NCI-H187 treated with DMSO at 0.1 percent for 48 hours (cell line): Measurements from ENCODE around the gene EXD2.
"Not testable (repeated sequence)": the region's sequence is repeated elsewhere in the genome, so short reads cannot be mapped to it uniquely, and the experiment has no call there.

Source experiments
- DNase-seq: peaks from one replicate; lab custom pipeline; 2025; lab: John Stamatoyannopoulos, UW

Gene EXD2

DNA sequence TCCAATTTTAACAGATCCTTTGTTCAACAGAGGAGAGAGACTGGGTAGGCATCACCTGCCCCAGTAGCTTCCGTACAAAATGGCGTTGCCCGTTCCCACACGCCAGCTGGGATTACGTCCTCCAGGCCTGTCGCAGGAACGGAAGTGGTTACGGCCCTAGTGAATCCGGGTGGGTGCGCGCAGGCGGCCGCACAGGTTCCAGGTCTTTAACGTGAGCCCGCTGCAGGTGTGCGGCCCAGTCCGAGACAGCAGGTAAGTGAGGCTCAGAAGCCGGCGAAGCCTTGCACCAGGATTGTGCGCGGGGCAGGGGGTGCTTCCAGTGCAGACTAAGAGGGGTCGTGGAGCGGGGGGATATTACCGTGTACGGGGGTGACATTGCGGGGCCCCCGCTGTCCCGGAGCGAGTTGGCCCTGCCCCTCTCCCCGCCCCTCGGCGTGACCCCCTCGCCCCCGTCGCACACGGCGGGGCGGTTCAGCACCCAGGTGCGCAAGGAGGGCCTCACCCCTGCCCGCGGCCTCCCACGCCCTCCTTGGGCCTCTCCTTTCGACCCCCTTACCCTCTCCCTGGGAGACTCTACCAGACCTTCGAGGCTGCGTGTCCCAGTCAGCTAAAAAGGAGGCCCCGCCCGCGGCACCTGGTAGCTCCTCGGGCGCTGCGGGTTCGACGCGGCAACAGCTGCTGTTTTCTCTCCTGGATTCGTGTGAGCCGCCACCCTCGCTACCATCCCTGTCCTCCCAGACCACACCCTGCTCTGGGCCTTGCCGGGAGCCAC lies at the start of gene EXD2:
EXD2 (plus strand) TSS at position 159 of the 772 bp plus-strand sequence. CDS start 17,973 bp downstream, outside the sequence.
- DNase-seq = peak; percentile 89

DNA sequence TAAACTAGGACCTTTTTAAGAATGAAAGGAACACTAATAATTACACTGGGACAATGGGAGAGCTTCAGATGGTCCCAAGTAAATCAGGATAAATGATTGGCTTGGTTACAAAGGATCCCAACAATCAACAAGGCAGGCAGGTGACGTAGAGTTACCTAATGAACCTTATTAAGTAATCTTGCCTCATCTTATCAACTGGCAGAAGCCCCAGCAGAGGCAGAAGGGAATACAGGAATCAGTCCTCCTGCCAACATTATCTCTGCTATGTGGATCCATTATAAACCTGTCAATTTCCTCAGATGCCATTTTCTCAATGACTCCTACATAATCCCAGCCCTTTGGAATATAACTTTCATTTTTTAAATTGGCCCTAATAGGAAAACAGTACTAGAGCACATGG lies 49.7 kb upstream of the EXD2 start:
- DNase-seq = no peak

DNA sequence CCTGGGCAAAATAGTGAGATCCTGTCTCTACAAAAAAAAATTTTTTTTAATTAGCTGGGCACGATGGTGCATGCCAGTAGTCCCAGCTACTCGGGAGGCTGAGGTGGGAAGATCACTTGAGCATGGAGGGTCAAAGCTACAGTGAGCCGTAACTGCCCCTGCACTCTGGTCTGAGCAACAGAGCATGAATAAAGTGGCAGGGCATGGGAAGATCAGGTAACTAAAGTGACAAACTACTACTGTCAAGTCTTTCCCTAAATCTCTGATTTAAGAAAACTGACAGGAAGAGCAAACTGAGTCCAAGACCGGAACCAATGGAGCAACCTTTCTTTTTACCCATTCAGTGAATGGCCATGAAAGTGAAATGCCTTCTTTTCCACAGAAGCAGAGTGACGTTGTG lies 49.2 kb upstream of the EXD2 start:
- DNase-seq = no peak

DNA sequence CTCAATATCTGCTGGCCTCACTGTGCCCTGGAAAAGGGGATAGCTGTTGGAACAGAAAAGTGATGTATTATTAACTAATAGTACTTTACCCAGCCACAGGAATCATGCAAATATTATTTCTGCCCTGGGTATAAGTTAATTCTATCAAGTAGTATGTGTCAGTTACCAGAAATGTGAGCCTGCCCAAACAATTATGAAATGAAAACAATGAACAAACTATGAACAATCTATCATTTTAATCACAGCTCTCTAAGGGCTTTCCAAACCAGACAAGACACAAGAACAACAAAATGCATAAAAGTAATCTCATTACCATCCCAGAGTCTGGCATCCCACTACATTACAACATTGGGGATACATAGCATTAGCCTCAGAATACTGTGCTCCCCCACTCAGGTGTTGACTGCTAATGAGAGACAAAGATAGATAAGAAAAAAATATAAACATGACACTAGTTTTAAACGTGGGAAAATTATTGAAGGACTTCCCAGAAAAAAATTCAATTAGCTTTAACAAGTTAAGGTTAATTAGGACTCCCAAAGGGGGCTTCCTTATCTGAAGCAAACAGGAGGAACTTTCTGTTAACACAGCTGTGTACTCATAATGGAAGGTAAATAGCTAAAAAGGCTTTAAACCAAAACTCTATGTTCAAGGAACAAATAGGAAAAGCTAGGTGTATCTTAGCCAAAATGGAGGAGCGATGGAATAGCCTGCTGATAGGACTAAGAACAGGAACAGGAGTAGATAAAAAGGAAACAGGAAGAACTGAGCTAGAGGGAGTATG lies 41.6 kb upstream of the EXD2 start:
- no peak for DNase-seq

DNA sequence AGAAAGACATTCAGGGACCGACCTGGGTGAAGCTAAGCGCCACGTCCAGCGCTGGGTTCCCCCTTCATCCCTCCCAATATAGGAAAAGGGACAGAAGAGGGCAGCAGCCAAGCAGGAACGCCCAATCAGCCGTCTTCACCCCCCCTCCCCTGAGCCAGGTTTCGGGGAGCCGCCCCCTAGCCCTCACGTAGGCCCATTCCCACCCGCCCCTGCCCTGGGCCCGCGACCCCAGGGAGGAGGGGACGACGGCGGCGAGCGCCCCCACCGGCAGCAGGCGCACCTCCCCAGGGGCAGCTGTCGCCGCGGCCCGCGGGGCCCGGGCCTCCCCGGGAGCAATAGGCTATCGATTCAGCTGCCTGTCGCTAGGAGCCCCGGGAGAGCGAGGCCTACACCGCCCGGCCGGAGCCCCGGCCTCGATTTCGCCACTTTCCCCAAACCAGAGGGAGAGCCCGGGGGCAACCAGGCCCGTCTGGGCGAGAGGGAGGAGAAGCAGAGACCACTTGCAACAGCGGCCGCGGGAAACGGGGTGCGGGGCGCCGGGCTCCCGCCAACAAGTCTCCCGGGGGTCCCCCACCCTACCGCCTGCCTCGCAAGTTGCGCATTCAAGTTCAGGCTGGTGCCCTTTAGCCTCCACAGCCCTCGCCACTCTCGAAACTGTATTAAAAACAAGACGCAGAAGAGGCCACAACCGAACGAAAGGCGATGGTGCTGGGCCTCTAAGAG lies 39.7 kb upstream of the EXD2 start:
- peak; percentile 24 for DNase-seq

GRCh38 chr14:69152181-69152901 lies 39.0 kb upstream of the EXD2 start:
- DNase-seq = no peak

DNA sequence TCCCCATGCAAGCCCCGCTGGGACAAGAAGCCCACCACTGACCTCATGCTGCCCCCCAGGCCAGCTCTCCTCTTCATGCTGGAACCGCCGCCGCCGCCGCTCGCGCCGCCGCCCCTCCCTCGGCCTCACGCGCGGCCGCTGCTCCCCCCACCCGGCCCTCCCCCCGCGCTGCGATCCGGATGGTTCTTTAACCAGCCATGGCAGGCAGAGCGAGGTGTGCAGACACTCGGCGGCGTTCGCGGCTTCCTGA lies 38.5 kb upstream of the EXD2 start, which contains the start of gene DCAF5:
DCAF5 (minus strand) TSS at position 218 of the 250 bp plus-strand sequence; CDS start at position 77, 141 bp downstream.
- DNase-seq = no peak

GRCh38 chr14:69153152-69153872 lies 38.0 kb upstream of the EXD2 start:
- peak; percentile 93 for DNase-seq

DNA sequence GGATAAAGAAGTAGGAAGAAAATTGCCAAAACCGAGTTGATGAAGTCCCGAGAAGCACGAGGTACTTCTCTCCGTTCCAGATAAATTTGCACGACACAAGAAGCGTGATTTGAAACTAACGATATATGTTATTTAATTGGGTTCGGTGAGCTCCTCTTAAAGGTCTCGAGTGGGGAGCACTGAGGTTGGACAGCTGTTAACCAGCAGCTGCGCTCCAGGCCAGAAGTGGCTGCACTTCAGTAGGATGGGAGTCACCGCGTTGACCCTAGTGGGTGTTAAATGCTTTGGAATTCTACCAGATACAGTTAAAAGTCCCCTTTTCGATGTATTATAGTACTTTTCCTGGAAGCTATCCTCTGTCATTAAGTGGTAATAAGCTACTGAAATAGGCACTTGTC lies 37.4 kb upstream of the EXD2 start:
- DNase-seq = no peak

DNA sequence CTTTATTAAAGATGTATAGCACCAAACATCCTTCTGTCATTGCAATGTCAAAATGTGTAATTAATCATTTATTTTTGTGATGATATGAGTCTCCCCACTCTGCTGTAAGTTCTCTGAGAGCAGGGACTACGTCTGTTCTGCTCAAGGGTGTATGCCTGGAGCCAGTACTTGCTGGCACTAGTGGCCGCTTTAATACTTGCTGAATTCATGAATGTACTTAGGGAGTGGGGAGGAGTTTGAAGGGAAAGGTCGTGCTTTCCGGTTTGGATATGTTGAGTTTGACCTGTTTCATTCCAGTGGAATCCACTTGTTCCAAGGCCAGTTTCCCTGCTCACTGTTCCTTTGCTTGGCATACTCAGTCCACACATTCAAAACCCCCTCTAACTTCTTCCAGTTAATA lies 36.5 kb upstream of the EXD2 start:
- no peak for DNase-seq

GRCh38 chr14:69156224-69156623 lies 35.1 kb upstream of the EXD2 start:
- no peak for DNase-seq

DNA sequence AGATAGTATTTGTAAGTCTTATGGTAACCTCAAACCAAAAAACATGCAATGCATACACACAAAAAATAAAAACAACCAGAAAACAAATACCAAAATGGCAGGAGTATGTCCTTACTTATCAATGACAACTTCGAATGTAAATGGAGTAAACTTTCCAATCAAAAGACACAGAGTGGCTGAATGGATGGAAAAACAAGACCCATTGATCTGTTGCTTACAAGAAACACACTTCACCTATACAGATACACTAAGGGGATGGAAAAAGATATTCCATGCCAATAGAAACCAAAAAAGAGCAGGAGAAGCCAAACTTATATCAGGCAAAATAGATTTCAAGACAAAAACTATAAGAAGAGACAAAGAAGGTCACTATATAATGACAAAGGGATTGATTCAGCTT lies 29.7 kb upstream of the EXD2 start:
- DNase-seq = no peak

DNA sequence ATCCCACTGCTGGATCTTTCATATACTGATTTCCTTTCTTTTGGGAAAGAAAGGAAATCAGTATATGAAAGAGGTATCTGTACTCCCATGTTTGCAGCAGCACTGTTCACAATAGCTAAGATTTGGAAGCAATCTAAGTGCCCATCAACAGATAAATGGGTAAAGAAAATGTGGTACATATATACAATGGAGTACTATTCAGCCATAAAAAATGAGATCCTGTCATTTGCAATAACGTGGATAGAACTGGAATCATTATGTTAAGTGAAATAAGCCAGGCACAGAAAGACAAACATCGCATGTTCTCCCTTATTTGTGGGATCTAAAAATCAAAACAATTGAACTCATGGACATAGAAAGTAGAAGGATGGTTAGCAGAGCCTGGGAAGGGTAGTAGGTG lies 25.5 kb upstream of the EXD2 start:
- DNase-seq = not testable (repeated sequence)

DNA sequence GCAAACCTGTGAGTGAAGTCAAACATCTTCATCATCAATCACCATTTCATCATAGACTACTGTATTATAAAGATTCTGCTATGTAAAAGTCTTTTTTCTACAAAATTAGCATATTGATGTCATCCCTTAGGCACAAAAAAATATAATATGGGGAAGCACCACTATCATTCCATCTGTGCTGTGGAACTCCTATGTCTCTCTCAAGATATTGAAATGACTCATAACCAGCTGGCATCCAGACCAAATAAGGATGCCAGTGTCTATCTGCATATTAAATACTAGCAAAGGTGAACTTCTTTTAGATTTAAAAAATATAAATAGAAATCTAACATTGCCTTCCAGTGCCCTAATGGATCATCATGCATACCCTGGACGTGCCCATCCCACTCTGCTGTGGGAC lies 20.5 kb upstream of the EXD2 start:
- DNase-seq = no peak

- no peak for DNase-seq
These were observed 19.7 kb upstream of the EXD2 start for GRCh38 chr14:69171569-69171968.

DNA sequence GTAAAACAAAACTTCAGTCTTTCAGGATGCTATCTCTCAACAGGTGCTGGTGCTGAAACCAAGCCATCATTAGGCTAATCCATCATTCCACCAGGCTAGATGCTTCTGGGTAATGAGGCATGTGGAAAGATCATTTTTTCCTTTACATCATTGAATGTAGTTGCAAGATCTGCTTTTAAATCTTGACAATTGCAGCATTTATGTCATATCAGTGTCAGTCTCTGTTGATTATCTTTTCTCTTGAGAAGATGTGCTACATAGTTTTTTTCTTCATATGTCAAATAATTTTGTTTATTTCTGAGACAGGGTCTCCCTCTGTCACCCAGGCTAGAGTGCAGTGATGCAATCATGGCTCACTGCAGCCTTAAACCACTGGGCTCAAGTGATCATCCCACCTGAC lies 16.2 kb upstream of the EXD2 start:
- DNase-seq = no peak

- DNase-seq = no peak
These were observed 9.8 kb upstream of the EXD2 start for GRCh38 chr14:69181491-69181890.

DNA sequence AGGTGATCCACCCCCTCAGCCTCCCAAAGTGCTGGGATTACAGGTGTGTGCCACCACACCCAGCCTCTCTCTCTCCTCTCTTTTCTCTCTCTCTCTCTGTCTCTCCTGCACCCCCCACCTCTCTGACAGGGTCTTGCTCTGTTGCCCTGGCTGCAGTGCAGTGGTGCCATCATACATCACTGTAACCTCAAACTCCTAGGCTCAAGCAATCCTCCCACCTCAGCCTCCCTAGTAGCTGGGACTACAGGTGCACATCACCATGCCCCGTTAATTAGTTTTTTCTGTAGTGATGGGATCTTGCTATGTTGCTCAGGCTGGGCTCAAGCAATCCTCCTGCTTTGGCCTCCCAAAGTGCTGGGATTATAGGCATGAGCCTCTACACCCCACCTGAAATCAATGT lies 8.7 kb upstream of the EXD2 start:
- DNase-seq = not testable (repeated sequence)

DNA sequence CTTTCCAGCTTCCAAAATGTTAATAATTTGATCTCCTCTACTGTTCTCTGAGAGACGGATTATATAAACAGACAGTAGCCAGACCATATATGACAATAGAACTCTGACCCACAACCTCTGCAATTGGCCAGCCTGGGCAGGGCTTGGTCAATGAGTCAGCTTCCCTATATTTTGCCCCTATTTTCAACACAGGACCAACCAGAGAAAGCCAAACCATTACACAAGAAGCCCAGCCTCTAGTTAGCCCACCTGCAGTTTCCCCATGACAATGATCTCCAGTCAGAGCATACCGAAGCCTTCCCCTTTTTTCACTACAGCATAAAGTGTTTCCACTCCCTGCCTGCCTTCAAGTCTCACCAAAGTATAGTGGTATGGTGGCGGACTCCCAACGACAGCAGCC lies 7.6 kb upstream of the EXD2 start:
- DNase-seq = no peak

GRCh38 chr14:69190191-69190590 lies 1.1 kb upstream of the EXD2 start:
- DNase-seq = no peak

- no peak for DNase-seq
These were observed 2.4 kb downstream of the EXD2 start for GRCh38 chr14:69193721-69194120.

DNA sequence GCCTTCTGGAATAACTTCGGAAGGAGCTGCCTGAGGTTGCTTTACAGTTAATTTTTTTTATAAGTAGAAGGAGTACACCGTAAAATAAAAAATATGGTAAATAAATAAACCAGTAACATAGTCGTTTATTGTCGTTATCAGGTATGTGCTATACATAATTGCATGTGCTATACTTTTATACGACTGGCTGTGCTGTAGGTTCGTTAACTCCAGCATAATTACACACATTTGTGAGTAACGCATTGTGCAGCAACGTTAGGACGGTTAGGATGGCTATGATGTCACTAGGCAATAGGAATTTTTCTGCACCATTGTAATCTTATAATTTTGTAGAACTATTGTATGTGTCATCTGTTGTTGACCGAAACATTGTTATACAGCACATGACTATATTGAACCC lies 8.5 kb downstream of the EXD2 start:
- DNase-seq = no peak
